GM19467 (cell line): Measurements from ENCODE around the gene USP46.
A peak's percentile ranks its signal among the peaks of the same experiment; 100 is the strongest.

Experiments used
- ATAC-seq: cut with Tn5 transposase; IDR thresholded peaks from one replicate; pipeline ENCODE4 v1.9.1; 2021; ENCODE audit warnings: mild to moderate bottlenecking, moderate library complexity; ENCODE audit not compliant: unreplicated experiment

Gene USP46

GRCh38 chr4:52657618-52658501 lies 1.2 kb downstream of the USP46 start:
- no peak for ATAC-seq

GRCh38 chr4:52657292-52657617 lies 1.8 kb downstream of the USP46 start:
- ATAC-seq = no peak

GRCh38 chr4:52655506-52655905 lies 3.6 kb downstream of the USP46 start:
- ATAC-seq = no peak

GRCh38 chr4:52651996-52652672 lies 7.0 kb downstream of the USP46 start:
- ATAC-seq = no peak

DNA sequence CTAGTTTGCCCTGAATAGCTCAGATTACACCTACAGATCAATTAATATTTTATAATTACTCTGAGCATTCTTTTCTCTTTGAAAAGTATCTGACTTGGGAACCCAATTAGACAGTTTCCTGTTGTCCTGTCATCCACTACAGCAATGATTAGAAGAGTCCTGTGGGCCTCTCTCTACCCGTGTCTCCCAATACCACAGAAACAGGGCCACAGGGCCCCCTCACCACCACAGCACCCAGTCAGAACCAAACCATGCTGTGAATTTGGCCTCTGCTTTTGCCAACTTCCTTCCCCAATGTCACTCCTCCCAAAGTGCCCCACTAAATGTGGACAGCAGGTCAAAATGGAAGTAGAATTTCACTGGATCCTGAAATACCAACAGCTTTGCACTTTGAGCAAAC lies 10.3 kb downstream of the USP46 start:
- ATAC-seq = no peak

GRCh38 chr4:52646741-52647140 lies 12.4 kb downstream of the USP46 start:
- ATAC-seq = no peak

DNA sequence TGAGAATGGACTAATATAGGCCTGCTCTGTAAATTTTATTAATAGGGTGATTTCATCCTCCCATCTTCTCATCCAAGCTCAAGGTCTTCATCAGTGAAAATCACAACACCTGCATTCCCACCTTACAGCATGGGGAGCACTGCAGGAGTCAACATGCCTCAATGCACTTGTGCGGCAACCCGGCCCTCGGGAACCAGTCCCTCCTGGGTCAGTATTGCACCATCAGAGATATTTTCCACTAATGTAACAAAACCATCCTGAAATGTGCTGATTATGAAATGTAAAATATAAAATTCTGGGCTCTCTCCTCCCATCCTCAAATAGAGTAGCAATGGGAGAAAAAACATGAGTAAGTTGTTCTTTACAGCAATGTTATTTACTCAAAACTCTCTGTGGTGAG lies 13.0 kb downstream of the USP46 start:
- no peak for ATAC-seq

GRCh38 chr4:52645300-52645699 lies 13.8 kb downstream of the USP46 start:
- ATAC-seq = no peak

DNA sequence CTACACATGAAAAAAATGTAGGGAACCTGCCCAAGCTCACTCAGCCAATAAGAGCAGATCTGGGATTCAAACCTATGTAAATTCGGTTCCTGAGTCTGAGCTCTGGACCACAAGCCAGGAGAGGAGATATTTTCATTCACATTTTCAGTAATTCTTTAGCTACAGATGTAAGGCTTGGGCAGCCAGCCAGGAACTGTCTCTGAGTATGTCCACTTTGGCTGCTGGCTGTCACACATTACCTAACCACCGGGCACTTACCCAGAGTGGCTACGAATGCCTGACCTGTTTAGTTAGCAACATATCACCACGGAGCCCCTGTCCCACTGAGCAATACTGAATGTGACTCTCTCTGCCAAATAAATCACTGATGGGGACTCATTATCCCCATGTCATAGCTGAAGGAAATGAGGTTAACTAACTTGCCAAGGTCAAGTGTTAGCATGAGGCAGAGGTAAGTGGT lies 15.3 kb downstream of the USP46 start:
- no peak for ATAC-seq

DNA sequence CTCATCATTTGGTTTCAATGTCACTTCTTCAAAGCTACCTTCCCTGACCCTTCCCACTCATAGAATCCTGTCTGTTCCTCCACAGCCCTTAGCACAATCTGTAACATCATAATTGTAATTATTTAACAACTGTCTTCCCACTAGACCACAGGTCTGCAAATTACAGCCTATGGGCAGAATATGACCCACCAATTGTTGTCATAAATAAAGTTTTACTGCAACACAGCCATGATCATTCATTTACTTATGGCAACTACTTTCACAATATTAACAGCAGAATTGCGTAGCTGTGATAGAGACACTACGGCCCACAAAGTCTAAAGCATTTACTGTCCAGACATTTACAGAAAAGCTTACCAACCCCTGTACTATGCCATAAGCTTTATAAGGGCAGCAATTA lies 15.9 kb downstream of the USP46 start:
- no peak for ATAC-seq

DNA sequence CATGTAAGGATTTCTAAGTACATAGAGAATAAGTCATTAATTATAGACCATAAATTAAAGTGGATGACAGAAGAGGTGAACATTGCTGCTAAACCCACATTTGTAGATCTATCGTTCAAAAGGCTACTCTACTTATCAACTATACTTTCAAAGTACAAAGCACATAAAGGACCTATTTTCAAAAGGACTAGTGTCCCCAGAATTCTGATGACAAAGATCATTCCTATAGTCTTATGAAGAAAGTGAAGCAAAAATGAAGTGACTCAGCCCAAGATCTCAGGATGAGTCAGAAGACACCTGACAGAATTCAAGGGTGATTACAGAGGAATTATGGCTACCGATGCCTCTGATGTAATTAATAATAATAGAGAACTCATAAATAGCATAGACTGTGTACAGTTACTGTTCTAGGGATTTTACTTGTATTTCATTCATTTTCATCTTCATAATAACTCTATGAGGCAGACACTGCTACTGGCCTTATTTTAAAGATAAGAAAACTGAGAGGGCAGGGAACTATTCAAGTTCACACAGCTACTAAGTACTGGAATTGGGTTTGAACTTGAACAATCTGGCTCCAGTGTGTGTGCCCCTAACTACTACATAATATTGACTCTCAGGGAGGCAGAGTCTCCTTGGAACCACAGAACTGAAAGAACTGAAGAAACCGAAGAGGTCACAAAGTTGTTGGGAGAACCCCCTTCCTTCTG lies 17.1 kb downstream of the USP46 start:
- ATAC-seq = peak; percentile 68

GRCh38 chr4:52640808-52641565 lies 18.1 kb downstream of the USP46 start:
- ATAC-seq = no peak

DNA sequence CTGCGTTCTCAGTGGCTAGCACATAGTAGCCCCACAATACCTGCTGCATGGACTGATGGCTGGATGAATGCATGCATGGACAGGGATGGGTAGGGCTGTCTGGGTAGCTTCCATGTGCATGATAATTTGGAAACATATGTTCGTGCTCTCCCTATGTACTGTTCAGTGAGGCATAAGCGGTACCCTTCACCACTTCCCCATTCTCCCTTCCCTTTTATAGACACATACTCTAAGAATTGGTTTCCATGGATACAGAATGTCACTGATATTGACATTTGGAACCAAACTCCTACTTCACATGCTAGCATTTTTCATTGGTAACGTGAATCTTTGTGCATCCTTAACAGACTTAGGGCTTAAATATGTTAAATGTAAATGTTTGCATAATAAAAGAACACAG lies 20.4 kb downstream of the USP46 start:
- ATAC-seq = no peak

GRCh38 chr4:52637116-52637515 lies 22.0 kb downstream of the USP46 start:
- ATAC-seq = no peak

DNA sequence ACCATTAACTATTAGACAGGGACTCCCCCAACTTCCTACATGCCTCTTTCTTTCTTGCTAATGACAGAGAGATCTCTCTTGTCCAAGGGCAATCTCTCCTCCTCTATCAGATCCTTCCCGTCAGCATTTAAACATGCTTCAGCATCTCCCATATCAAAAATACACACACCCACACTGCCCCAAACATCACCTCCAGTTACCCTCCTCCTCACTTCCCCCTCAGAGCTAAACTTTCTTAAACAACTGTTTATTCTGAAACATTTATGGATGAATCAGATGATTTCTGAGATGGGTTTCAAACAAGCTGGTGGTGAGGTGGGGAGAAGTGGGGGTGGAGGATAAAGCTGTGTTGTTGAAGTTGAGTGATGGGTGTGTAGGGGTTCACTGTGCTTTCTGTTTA lies 23.5 kb downstream of the USP46 start:
- no peak for ATAC-seq

GRCh38 chr4:52635130-52635529 lies 24.0 kb downstream of the USP46 start:
- no peak for ATAC-seq

DNA sequence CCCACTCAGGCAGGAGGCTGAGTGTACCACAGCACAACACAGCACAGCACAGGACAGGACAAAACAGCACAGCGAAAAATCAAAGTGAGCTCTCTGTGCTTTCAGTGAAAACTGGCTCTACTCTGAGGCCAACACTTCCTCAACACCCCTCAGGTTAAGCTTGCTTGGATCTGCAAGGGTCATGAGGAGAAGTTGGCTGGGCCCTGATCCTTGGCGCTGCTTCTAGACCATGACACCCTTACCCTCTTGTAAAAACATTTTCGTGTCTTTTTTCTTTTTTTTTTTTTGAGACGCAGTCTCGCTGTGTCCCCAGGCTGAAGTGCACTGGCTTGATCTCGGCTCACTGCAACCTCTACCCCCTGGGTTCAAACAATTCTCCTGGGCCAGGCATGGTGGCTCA lies 25.3 kb downstream of the USP46 start:
- no peak for ATAC-seq

DNA sequence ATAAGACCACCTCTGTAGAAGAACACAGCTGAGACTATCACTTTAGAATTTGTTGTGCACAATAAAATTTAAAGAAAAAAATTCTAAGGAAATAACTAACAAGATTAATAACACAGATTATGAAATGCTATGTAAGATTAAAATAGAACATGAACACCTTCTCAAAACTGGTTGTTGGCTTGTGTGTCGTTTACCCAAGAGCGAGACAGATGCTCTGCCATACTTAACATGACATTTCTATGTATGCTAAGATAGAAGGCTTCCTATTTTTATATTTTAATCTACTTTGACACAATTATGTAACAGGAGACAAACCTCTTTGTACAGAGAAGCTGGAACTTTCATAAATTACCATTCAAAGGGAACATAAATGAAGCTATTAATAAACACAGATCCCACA lies 30.1 kb downstream of the USP46 start:
- no peak for ATAC-seq

- no peak for ATAC-seq
These were observed 30.6 kb downstream of the USP46 start for GRCh38 chr4:52628543-52628942.

DNA sequence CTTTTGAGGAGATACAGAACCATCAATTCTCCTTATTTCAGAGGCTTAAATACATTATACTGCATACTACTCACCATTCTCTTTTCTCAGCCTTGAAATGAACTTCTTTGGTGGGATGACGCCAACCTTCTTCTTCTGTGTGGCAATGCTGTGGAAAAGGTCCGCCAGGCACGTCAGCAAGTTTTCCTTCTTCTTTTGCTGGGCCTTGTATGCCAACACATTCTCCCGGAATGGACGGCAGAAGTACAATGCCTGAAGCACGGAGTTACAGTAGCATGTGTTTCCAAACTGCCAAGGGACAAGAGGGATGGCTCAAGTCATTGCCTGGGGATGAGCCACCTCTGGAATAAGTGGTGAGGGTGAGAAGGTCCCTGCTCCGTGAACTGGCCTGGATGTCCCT lies 31.2 kb downstream of the USP46 start:
- no peak for ATAC-seq

- ATAC-seq = no peak
These were observed 33.9 kb downstream of the USP46 start for GRCh38 chr4:52625216-52625615.
